Ammon's horn (tissue), 1 donor: ENCODE data around the gene TRIM45.
"Not testable (repeated sequence)": the region's sequence is repeated elsewhere in the genome, so short reads cannot be mapped to it uniquely, and the experiment has no call there.

Experiments
- DNase-seq: peaks from one replicate; pipeline ENCODE4 v3.0.0-alpha.2; 2016; ENCODE audit warnings: low spot score

Gene TRIM45

GRCh38 chr1:117121589-117122329, at the start of gene TRIM45:
Gene TRIM45, minus strand, starts transcription at chr1:117121749. Its CDS starts 548 bp downstream, at chr1:117121201.
- DNase-seq: peak; percentile 98

GRCh38 chr1:117169871-117170596, 48.5 kb upstream of the TRIM45 start:
- DNase-seq: no peak

- DNase-seq: no peak
Observed at GRCh38 chr1:117167402-117167801, 45.9 kb upstream of the TRIM45 start.

DNA sequence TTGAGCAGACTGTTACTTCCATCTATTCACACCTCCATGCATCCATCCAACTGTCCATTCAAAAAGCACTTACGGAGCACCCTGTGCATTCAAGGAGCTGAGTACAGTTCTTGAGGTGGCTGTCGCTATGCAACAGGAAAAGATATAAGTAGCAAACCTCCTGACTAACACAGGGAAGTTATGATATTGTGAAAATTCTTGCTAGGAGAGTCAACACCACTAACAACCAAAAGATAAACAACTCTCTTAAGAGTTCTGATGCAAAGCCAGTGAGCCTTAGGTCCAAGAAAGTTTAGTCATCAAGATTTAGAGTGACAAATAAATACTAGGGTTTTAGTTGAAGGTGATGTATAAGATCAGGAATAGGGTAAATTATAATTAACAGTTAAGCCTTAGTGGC, 44.5 kb upstream of the TRIM45 start:
- DNase-seq: no peak

DNA sequence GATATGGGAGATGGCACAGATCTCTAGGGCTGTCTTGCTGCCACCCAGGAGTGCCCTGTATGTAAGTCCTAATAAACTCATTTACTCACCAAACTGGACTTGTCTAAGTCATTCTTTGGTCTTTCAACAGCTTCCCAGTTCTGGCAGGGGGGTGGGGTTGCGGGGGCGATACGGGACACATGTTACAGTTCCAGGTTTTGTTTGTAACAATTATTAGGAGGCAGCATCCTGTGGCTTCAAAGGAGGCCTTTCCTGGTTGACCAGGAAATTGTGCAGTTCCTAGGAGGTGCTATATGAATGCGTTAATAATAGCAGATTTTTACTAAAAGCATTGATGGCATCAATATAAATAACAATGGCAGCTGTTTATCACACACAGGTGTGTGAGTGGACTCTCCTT, 42.7 kb upstream of the TRIM45 start:
- DNase-seq: no peak

DNA sequence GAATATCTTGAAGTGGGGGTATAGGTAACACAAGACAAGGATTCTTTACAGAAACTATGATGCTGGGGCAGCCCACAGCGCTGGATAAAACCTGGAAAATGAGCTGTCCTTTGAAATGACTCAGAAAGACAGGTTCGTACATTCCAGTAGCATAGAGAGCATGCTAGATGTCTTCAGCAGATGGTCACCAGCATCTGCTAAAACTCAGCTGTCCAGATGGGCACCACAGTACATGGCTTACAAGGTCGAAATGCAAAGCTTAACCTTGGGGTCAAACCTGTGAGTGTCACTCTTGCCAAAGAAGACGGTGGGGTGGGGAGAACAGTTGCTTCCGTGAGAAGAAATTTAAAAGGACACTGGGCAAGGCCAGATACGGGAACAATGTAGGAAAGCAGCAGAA, 41.3 kb upstream of the TRIM45 start:
- DNase-seq: no peak

DNA sequence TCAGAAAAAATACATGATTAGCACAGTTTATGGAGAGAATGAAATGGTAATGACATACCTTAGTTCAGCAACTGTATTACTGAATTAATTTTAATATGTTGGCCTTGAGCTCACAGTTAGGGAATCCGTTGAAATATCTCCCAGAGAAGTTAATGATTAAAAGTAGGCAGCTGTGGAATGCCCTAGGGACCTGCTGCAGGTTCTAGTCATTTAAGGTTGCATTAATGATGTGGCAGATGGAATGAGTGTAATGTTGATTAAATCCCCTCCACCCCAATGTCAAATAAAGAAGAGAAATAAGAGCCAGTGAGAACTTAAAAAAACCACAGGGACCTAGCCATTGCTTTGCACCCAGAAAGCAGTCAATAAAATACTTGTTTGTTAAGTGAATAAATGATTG, 40.3 kb upstream of the TRIM45 start:
- DNase-seq: no peak

DNA sequence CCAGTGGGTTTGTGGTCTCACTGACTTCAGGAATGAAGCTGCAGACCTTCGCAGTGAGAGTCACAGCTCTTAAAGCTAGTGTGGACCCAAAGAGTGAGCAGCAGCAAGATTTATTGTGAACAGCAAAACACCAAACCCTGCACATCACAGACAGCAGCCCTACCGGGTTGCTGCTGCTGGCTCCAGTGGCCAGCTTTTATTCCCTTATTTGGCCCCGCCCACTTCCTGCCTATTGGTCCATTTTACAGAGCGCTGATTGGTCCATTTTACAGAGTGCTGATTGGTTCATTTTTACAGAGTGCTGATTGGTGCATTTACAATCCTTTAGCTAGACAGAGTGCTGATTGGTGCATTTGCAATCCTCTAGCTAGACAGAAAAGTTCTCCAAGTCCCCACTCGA, 29.8 kb upstream of the TRIM45 start:
- not testable (repeated sequence) for DNase-seq

- DNase-seq: no peak
Observed at GRCh38 chr1:117150316-117150715, 28.8 kb upstream of the TRIM45 start.

DNA sequence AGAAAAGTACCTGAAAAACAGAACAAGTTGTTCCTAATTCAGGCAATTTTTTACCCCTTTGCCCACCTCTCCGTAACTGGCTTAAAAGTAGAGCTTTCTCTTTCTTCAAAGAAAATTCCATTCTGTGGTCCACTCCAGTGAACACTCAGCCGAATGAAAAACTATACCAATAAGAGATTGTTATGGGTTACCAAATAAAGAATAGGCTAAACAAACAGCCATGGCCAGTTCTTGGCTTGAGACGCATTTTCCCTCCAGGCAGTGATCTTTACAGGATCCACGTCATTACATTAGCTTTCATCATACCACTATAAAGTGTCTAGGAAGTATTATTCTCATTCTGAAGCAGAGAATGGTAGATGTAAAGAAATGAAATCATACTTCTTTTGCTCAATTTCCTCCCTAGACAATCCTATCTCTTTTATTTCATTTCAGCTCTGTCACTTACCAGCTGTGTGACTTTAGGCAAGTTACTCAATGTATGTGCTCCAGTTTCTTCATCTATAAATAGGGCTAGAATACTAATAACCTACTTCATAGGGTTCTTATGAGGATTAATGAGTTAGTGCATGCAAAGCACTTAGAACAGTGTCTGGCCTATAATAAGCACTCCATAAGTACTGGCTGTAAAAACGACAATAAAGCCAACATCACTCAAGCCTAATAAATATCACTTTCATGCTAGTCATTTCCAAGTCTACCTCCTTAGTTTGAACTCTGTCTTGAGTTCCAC, 26.5 kb upstream of the TRIM45 start:
- DNase-seq: no peak

GRCh38 chr1:117147341-117147831, 25.8 kb upstream of the TRIM45 start:
- DNase-seq: no peak

DNA sequence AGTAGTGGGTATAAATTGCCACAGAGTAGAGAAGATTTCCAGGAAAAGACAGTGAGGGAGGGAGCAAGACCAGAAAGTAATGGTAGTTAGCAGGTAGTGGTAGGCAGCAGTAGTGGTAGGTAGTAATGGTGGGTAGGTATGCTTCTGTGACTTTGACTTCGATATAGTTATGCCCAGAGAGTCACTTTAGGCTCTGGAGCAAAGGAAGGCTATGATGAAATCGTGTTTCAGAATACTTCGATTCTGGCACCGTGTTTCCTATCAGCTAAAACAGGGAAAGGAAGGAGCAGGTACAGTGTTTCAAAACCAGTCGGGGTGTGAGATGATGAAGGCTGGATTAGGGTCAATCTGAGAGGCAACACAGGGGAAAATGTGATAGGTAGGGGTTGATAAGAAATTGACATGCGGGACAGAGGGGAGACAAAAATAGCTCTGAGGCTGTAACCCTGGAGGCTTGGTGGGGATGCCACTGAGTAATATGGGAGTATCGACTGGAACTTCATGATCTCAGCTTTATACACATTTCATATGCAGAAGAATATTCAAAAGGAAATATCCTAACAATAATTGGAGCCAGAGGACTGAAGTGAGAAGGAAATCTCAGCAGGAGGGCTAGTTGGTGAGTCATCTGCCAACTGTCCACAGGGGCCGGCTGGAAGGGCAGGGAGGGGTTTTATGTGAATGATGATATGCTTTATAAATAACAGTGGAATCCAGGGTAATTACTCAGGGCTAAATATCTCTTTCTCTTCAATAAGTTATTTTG, 25.2 kb upstream of the TRIM45 start:
- DNase-seq: no peak

GRCh38 chr1:117146072-117146471, 24.5 kb upstream of the TRIM45 start:
- no peak for DNase-seq

DNA sequence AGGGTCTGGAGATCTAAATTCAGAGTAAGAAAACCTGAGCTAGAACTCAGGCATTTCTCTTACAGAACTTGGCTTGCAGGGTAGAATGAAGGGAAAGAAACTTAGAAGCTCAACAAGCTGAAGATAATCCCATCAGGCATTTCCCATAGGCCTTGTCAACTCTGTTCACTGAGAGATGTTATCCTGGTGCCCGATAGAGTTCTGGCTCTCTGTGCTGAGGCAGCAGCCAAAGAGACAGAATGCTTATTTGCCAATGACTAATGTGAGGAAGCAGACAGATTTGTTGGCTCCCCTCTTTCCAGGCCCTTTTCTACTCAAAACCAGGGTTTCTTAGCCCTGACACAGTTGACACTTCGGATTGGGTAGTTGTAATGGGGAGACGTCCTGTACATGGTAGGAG, 22.3 kb upstream of the TRIM45 start:
- peak; percentile 37 for DNase-seq

GRCh38 chr1:117143172-117143571, 21.6 kb upstream of the TRIM45 start:
- DNase-seq: no peak

DNA sequence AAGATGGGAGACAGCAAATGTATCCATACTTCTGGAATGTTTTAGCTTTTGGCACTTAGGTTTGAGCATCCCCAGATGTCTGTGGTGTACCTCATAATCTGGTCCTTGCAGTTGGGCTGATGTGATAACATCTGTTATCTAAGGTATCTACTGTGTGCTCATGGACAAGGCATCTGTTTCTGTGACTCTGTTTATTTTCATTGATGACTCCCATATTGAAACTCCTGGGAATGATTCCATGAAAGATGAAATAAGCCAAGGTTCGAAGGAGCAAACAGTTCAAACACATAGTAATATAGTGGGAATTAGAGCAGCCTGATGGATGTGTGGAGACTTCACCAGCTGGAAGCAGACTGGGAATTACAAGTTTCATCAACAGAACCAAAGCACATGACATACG, 20.7 kb upstream of the TRIM45 start:
- DNase-seq: no peak

DNA sequence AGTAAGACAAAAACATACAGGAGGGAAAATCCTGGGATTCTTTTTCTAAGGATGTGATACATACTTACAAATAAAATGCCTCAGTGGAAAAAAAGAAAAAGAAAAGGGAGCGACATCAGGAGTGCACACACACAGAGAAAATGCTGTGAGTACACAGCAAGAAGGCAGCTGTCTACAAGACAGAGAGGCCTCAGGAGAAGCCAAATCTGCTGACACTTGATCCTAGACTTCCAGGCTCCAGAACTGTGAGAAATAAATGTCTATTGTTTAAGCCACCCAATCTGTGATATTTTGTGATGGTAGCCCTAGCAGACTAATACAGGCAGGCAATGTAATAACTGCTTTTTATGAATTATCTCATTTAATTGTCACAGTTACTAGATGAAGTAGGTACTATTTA, 17.0 kb upstream of the TRIM45 start:
- no peak for DNase-seq

DNA sequence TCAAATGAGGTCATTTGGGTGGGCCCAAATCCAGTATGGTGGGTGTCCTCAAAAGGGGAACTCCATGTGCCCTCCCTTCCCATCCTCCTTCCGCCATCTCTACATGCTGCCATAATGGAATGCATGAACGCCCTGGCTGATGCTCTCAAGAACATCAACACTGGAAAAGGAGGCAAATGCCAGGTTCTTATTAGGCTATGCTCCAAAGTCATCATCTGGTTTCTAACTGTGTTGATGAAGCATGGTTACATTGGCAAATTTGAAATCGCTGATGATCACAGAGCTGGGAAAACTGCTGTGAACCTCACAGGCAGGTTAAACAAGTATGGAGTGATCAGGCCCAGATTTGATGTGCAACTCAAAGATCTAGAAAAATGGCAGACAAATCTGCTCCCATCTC, 16.6 kb upstream of the TRIM45 start:
- DNase-seq: no peak

DNA sequence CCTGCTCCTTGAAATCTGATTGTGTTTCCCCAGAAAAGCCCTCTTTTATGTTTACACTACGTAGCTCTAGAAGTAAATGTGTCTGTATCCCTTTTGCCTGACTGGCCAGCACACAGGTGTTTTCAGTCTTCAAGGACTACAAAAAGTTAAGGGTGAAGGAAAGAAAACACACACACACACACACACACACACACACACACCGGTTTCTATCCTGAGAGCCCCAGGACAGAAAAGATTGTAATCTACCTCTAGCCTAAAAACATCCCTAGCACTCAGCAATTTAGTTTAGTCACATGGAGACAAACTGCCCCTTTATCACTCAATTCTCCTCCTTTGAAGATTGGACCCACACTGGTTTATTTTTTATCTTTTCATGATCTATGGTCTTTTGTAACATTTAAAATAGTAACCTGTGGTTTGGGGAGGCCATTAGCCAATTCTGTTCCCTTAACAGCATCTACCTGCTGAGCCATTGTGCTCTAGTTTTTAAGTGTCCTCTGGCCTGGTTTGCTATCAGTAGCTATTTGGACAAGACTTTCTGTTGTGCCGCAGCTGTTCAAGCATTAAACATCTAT, 15.8 kb upstream of the TRIM45 start:
- no peak for DNase-seq

DNA sequence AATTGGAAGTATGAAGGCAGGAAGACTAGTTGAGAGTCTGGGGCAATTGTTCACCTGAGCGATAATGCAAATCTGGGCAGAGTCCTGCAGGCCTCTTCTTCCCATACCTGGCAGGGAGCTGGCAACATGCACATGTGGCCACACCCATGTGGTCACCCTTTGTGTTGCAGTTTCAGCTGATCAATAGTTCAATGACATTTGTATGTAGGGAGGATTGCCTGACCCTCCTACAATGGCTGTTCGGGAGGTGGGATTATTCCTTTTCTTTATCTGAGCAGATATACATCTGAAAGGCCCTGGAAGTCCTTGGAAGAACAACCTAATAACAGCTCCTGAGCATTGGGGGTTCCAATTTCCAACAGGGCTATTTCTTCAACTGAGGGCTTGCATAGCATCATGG, 15.2 kb upstream of the TRIM45 start:
- DNase-seq: no peak

- no peak for DNase-seq
Observed at GRCh38 chr1:117135329-117135728, 13.8 kb upstream of the TRIM45 start.

GRCh38 chr1:117130526-117130925, 9.0 kb upstream of the TRIM45 start:
- DNase-seq: no peak
